IPS DF 6.9 (cell line): Measurements from ENCODE around the gene CRIP1.

ENCODE experiments used
- DNase-seq: peaks from one replicate; pipeline ENCODE4 v3.0.0-alpha.2; 2013; ENCODE audit warnings: low read depth, low spot score
- H3K27ac ChIP-seq: one replicate; pipeline ENCODE4 v1.5.1; 2013; ENCODE audit warnings: low read length, control low read depth
- H3K27me3 ChIP-seq: 2 replicates; pipeline ENCODE4 v1.6.1; 2013; ENCODE audit warnings: mild to moderate bottlenecking, low read length; ENCODE audit not compliant: control insufficient read depth, insufficient read depth
- H3K36me3 ChIP-seq: 2 replicates; pipeline ENCODE4 v1.6.1; 2013; ENCODE audit warnings: low read length; ENCODE audit not compliant: control insufficient read depth, insufficient read depth
- H3K4me1 ChIP-seq: 2 replicates; pipeline ENCODE4 v1.6.1; 2013; ENCODE audit warnings: low read length; ENCODE audit not compliant: control insufficient read depth, insufficient read depth
- H3K4me3 ChIP-seq: 2 replicates; pipeline ENCODE4 v1.5.1; 2013; ENCODE audit warnings: mild to moderate bottlenecking, low read length
- H3K9me3 ChIP-seq: 2 replicates; pipeline ENCODE4 v1.6.1; 2013; ENCODE audit warnings: low read length, inconsistent platforms; ENCODE audit not compliant: control insufficient read depth, insufficient read depth
- WGBS: extraction: QIAGEN DNeasy Blood & Tissue Kit; methylation state at CpG from one replicate; pipeline ENCODE4 v1.1.7; 2013; ENCODE audit warnings: mixed read lengths, missing lambda C conversion rate; ENCODE audit not compliant: insufficient read length, insufficient coverage; 5-methylcytosine and 5-hydroxymethylcytosine counted together

The CRIP1 gene

GRCh38 chr14:105444859-105445258 lies 41.8 kb upstream of the CRIP1 start:
- no peak for DNase-seq
- no CpG with 5 or more reads among the region's 17 CpGs for WGBS
- Histone ChIP-seq H3K27me3 (no peaks in the 10 kb centered on the region), H3K4me1 (no peaks in the 10 kb centered on the region; the same call in 1 of the 2 replicates), H3K9me3 (no peaks in the 10 kb centered on the region), H3K27ac (no peak overlapping the region), H3K36me3 (peaks cover 26% of the 10 kb centered on the region), H3K4me3 (no peak overlapping the region)

DNA sequence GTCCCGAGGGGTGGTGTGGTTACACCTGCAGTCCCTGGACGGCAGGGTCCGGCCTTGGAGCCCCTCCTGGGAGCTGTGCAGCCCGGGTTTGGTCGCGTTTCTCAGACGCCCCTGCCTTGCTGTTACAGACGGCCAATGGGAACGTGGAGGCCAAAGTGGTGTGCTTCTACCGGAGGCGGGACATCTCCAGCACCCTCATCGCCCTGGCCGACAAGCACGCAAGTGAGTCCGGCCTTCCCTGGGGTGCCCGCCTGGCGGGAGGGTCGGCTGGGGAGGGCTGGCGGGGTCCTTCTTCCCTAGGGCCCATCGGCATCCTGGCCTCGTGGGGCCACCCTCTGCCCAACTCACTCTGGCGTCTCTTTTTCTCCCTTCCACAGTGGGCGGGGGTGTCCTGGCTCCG lies 41.4 kb upstream of the CRIP1 start:
- Histone ChIP-seq H3K4me1 (no peaks in the 10 kb centered on the region; the same call in 1 of the 2 replicates), H3K36me3 (peaks cover 30% of the 10 kb centered on the region), H3K27me3 (no peaks in the 10 kb centered on the region), H3K27ac (no peak overlapping the region), H3K9me3 (no peaks in the 10 kb centered on the region), H3K4me3 (no peak overlapping the region)
- WGBS, result no CpG with 5 or more reads among the region's 24 CpGs
- no peak for DNase-seq

GRCh38 chr14:105445901-105446845 lies 40.5 kb upstream of the CRIP1 start:
- peaks cover 37% of the 10 kb centered on the region for H3K36me3 ChIP-seq
- no peaks in the 10 kb centered on the region for H3K9me3 ChIP-seq
- WGBS, result no CpG with 5 or more reads among the region's 26 CpGs

GRCh38 chr14:105446971-105447370 lies 39.7 kb upstream of the CRIP1 start:
- Histone ChIP-seq H3K27me3 (no peaks in the 10 kb centered on the region), H3K4me1 (no peaks in the 10 kb centered on the region; the same call in 1 of the 2 replicates), H3K27ac (no peak overlapping the region), H3K4me3 (no peak overlapping the region), H3K9me3 (no peaks in the 10 kb centered on the region), H3K36me3 (peaks cover 40% of the 10 kb centered on the region)
- WGBS, result no CpG with 5 or more reads among the region's 14 CpGs
- no peak for DNase-seq

More at GRCh38 chr14:105445901-105446845, 40.5 kb upstream of the CRIP1 start:
- no peak for DNase-seq
- Histone ChIP-seq H3K4me3 (no peak overlapping the region), H3K4me1 (no peaks in the 10 kb centered on the region; the same call in 1 of the 2 replicates), H3K27me3 (no peaks in the 10 kb centered on the region), H3K27ac (no peak overlapping the region)

- WGBS, result no CpG with 5 or more reads among the region's 31 CpGs
- Histone ChIP-seq H3K9me3 (no peaks in the 10 kb centered on the region), H3K27me3 (no peaks in the 10 kb centered on the region), H3K27ac (no peak overlapping the region), H3K4me1 (no peaks in the 10 kb centered on the region; the same call in 1 of the 2 replicates), H3K36me3 (peaks cover 37% of the 10 kb centered on the region), H3K4me3 (no peak overlapping the region)
- DNase-seq, result no peak
Measured at GRCh38 chr14:105447651-105448640, 38.7 kb upstream of the CRIP1 start.

DNA sequence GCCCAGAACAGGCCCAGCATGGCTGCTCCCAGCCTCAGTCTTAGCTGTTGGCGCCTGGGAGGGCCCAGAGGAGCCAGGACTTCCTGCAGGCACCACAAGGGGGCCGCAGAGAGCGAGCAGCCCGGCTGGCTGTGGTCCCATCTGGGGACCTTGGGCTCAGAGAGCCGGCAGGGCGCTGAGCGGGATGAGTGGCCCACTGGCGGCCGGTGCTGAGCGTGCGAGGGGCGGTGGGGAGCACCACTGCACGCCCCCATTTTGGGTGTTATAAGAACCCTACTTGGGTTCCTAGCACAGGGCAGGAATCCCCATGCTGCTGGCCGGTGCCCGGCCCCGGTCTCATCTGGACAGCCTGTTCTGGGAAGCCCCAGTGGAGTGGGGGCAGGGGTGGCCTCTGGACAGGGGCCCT lies 38.0 kb upstream of the CRIP1 start:
- H3K27me3 ChIP-seq, result no peaks in the 10 kb centered on the region
- H3K9me3 ChIP-seq, result no peaks in the 10 kb centered on the region
- H3K36me3 ChIP-seq, result peaks cover 39% of the 10 kb centered on the region
- H3K27ac ChIP-seq, result no peak overlapping the region
- no peak overlapping the region for H3K4me3 ChIP-seq
- no CpG with 5 or more reads among the region's 16 CpGs for WGBS
- DNase-seq, result peak; percentile 52
- H3K4me1 ChIP-seq, result no peaks in the 10 kb centered on the region; the same call in 1 of the 2 replicates

DNA sequence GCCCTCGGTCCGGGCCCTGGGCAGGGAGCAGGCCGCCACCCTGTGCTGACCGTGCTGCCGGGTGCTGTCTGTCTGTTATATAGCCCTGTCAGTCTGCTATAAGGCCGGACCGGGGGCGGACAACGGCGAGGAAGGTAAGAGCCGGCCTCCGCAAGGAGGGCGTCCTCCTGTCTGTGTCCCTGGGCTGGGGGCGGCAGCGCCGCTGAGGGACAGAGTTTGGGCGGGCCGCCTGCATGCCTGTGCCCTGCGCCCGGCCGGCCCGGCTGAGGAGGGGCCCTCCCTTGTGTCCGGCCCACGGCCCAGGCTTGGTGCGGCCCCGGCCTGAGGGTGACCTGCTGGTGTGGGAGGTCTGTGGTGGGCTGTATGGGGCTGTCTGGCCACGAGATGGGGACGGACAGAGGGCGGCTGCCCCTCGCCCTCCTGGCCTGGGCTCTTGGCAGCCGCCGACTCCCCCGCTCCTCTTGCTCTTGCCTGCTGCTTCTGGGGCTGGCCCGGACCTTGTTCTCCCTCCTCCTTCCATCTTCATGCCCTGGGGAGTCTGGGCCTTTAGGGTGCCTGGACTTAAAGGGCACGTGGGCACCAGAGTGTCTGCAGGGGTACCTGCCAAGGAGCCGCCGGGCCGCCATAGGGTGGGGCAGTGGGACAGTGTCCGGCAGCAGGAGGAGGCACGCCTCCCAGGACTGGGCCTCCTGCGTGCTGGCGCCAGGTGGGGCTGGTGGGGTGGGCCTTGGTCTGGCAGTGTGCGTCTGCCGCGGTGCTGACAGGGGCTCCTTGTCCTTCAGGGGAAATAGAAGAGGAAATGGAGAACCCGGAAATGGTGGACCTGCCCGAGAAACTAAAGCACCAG lies 37.2 kb upstream of the CRIP1 start:
- DNase-seq, result no peak
- peaks cover 46% of the 10 kb centered on the region for H3K36me3 ChIP-seq
- no peaks in the 10 kb centered on the region for H3K27me3 ChIP-seq
- H3K4me1 ChIP-seq, result no peaks in the 10 kb centered on the region; the same call in 1 of the 2 replicates
- H3K27ac ChIP-seq, result no peak overlapping the region
- no peak overlapping the region for H3K4me3 ChIP-seq
- no peaks in the 10 kb centered on the region for H3K9me3 ChIP-seq
- no CpG with 5 or more reads among the region's 47 CpGs for WGBS

DNA sequence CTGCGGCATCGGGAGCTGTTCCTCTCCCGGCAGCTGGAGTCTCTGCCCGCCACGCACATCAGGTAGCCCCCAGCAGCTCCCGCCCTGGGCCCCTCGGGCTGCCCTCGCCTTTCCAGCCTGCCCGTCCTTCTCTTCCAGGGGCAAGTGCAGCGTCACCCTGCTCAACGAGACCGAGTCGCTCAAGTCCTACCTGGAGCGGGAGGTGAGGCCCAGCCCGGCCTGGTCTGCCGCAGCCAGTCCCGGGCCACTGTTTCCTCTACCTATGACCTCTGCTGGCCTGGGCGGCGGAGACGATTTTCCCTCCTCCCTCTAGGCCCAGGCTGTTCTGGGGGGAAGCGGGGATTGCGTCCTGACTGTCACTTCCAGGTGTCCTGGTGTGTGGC lies 36.6 kb upstream of the CRIP1 start:
- H3K27me3 ChIP-seq, result no peaks in the 10 kb centered on the region
- no peaks in the 10 kb centered on the region for H3K9me3 ChIP-seq
- H3K27ac ChIP-seq, result no peak overlapping the region
- DNase-seq, result no peak
- H3K4me3 ChIP-seq, result no peak overlapping the region
- peaks cover 46% of the 10 kb centered on the region for H3K36me3 ChIP-seq
- WGBS, result no CpG with 5 or more reads among the region's 22 CpGs
- no peaks in the 10 kb centered on the region; the same call in 1 of the 2 replicates for H3K4me1 ChIP-seq

- Histone ChIP-seq H3K9me3 (no peaks in the 10 kb centered on the region), H3K4me1 (no peaks in the 10 kb centered on the region; the same call in 1 of the 2 replicates), H3K27ac (no peak overlapping the region), H3K36me3 (peaks cover 52% of the 10 kb centered on the region), H3K27me3 (no peaks in the 10 kb centered on the region), H3K4me3 (no peak overlapping the region)
- WGBS, result no CpG with 5 or more reads among the region's 29 CpGs
- DNase-seq, result no peak
Measured at GRCh38 chr14:105450864-105451720, 35.6 kb upstream of the CRIP1 start.
